Measurements from ENCODE around the gene ATXN1. TPM values are rescaled to one million over a fixed set of nuclear protein-coding genes. Genes with fewer than 3 reads are reported as not detected.

The ATXN1 gene
- total RNA-seq, 1 donor from 2014 or later, result 69.1 TPM

DNA sequence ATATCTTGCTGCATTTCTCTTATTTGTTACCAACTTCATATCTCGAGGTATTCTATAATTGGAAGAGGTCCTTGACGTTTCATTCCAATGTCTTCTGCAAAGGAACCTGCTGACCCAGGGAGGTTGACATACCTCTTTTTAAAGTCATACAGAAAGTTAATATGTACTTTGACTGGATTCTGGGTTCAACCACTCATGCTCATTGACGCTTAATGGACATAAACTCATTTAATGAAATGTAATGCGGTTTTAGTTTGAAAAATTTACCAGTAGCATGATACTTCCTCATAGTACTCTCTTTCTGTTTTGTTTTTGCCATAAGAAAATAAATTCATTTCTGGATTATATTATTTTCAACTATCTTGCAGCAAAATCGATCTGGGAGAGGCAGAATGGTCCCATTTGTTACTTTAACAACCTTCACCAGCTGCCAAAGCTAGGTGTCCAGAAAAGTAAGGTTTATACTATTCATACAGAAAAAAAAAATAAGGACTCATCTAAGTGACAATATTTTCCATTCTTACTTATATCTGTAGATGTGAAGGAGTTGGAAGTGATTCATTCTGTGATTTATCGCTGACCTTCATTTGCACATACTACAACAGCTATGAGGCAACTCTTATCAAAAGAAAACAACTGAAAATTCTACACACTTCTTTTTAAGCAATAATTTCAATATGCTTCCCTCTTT lies 101.6 kb downstream of the ATXN1 start:
- intact Hi-C loops (cut with micrococcal nuclease), result loop anchor here (1.0 to 10.0 kb wide), 13 partner anchors 11 to 327 kb away; no protein-coding TSS in a partner anchor

DNA sequence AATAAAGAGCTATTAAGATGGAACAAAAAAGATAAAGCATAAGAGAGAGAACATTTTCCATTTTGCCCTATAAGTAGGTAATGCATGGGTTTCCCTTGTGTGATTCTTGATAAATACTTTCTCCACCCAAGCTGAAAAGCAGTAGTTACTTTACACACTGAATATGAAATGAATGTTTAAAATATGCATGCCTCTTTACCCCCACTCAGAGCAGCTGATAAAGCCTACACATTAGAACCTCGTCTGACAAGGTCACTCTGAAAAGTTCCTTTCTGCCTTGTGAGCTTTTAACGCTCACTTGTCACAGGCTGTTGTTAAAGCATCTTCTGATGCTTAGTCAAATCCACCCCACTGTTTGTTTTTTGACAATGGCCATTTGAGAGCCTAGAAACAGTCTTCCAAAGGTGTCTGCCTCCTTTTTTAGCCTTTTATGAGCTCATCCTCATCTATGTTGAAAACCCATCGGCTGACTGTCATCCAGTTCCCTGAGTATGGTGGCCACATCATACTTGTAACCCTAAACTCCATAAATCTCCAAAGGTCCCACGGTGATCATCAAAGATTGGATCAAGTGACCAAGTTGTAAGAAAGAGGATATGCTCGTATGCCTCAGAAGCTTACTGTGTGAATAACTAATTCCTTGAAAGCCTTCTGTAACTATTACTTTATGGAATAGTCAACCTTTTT lies 102.8 kb downstream of the ATXN1 start:
- no peak for DNase-seq (ENCODE audit: low spot score)
- intact Hi-C loops (cut with micrococcal nuclease), result loop anchor here (1.0 to 10.0 kb wide), 14 partner anchors 12 to 326 kb away; no protein-coding TSS in a partner anchor
- Mint-ChIP-seq H3K36me3 (ENCODE audit: low read depth) (peaks cover 45% of the 10 kb centered on the region), H3K27ac (peak overlapping the region; percentile 86), H3K4me3 (ENCODE audit: low read depth) (peak overlapping the region; percentile 61), H3K27me3 (ENCODE audit: low read depth) (no peaks in the 10 kb centered on the region), H3K9me3 (peaks cover 6% of the 10 kb centered on the region), H3K4me1 (ENCODE audit: low read depth) (peaks cover 59% of the 10 kb centered on the region)

More for the DNA sequence above, 101.6 kb downstream of the ATXN1 start:
- Mint-ChIP-seq H3K9me3 (peaks cover 6% of the 10 kb centered on the region), H3K27me3 (ENCODE audit: low read depth) (no peaks in the 10 kb centered on the region), H3K4me1 (ENCODE audit: low read depth) (peaks cover 56% of the 10 kb centered on the region), H3K27ac (peak overlapping the region; percentile 86), H3K4me3 (ENCODE audit: low read depth) (peak overlapping the region; percentile 55), H3K36me3 (ENCODE audit: low read depth) (peaks cover 48% of the 10 kb centered on the region)
- DNase-seq (ENCODE audit: low spot score), result no peak

DNA sequence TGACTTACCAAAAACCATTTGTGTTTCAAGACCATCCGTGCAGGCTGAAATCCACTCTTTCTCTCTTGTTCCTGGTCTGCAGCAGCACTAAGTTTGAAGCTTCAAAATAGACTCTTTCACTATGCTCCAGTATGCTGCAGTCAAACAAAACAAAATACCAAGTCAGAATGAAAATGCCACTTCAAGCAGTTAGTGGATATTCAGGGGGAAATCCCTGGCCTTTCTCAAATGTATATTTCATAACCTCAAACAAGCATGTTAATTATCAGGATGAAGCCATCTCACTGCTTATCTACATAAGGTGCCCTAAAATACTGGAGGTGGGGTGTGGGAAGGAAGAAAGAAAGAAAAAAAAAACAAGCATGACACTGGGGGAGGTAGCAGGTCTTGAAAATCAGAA lies 103.5 kb downstream of the ATXN1 start:
- Mint-ChIP-seq H3K9me3 (peaks cover 6% of the 10 kb centered on the region), H3K36me3 (ENCODE audit: low read depth) (peaks cover 52% of the 10 kb centered on the region), H3K27ac (peak overlapping the region; percentile 86), H3K27me3 (ENCODE audit: low read depth) (no peaks in the 10 kb centered on the region), H3K4me3 (ENCODE audit: low read depth) (peak overlapping the region; percentile 61), H3K4me1 (ENCODE audit: low read depth) (peaks cover 66% of the 10 kb centered on the region)
- intact Hi-C loops (cut with micrococcal nuclease), result loop anchor here (1.0 to 10.0 kb wide), 11 partner anchors 33 to 325 kb away; no protein-coding TSS in a partner anchor
- no peak for DNase-seq (ENCODE audit: low spot score)

DNA sequence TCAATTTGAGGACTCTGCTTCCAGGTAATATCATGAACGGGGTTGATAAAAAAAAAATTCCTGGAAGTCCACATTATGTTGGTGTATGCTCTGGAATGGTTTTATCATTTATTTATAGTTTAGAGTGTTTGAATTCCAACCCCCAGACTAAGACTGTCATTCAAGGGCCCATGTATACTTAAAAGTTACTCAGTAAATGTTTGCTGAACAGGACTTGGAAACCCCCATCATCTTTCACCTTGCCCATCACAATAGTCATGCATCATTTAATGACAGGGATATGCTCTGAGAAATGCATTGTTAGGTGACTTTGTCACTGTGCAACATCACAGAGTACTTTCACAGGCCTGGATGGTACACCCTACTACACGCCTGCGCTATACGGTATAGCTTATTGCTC lies 104.8 kb downstream of the ATXN1 start:
- DNase-seq (ENCODE audit: low spot score), result no peak
- intact Hi-C loops (cut with micrococcal nuclease), result loop anchor here (5.0 to 10.0 kb wide), 5 partner anchors 64 to 298 kb away; no protein-coding TSS in a partner anchor
- peaks cover 3% of the 10 kb centered on the region for H3K9me3 Mint-ChIP-seq
- H3K36me3 Mint-ChIP-seq (ENCODE audit: low read depth), result peaks cover 47% of the 10 kb centered on the region
- H3K27ac Mint-ChIP-seq, result peak overlapping the region; percentile 4
- no peak overlapping the region for H3K4me3 Mint-ChIP-seq (ENCODE audit: low read depth)
- no peaks in the 10 kb centered on the region for H3K27me3 Mint-ChIP-seq (ENCODE audit: low read depth)
- H3K4me1 Mint-ChIP-seq (ENCODE audit: low read depth), result peaks cover 74% of the 10 kb centered on the region

DNA sequence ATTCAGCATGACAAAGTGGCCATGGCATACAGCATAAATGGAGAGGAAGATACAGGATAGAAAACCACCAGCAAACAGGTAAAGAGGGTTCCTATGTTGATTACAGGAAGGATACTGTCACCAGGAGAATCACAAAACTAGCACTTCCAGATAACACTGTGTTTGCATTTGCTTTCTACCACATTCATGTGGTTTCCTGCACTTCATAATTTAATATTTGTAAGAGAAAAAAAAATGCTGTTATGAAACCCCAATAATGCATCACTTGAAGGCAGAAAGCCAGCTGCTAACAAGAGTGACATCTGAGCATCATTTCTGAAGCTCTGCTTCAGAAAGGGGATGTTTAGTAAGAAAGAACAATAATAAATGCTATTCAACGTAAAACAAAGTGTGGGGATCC lies 106.6 kb downstream of the ATXN1 start:
- peaks cover 71% of the 10 kb centered on the region for H3K4me1 Mint-ChIP-seq (ENCODE audit: low read depth)
- no peaks in the 10 kb centered on the region for H3K27me3 Mint-ChIP-seq (ENCODE audit: low read depth)
- H3K36me3 Mint-ChIP-seq (ENCODE audit: low read depth), result peaks cover 52% of the 10 kb centered on the region
- no peaks in the 10 kb centered on the region for H3K9me3 Mint-ChIP-seq
- intact Hi-C loops (cut with micrococcal nuclease), result loop anchor here (5.0 to 10.0 kb wide), 5 partner anchors 62 to 300 kb away; no protein-coding TSS in a partner anchor
- no peak overlapping the region for H3K4me3 Mint-ChIP-seq (ENCODE audit: low read depth)
- DNase-seq (ENCODE audit: low spot score), result no peak
- peak overlapping the region; percentile 79 for H3K27ac Mint-ChIP-seq

DNA sequence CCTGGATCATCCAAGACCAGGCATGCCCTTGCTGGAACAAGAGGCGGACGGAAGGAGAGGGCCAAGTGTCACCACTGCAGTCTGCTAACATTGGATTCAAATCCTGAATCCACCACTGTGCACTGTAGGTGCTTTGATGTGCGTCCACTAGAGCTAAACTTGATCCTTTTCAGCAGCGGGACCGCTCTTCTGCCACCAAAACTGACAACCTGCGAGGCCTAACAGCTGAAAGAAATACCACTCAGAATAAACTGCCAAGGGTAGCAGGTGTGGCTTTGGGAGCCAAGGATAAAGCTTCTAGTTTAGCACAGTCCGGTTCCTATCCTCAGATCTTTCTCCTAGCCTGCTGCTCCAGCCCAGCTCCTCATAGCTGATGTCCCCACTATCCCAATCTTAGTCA lies 108.0 kb downstream of the ATXN1 start:
- Mint-ChIP-seq H3K4me3 (ENCODE audit: low read depth) (no peak overlapping the region), H3K9me3 (no peaks in the 10 kb centered on the region), H3K27ac (peak overlapping the region; percentile 12), H3K27me3 (ENCODE audit: low read depth) (no peaks in the 10 kb centered on the region), H3K4me1 (ENCODE audit: low read depth) (peaks cover 59% of the 10 kb centered on the region), H3K36me3 (ENCODE audit: low read depth) (peaks cover 56% of the 10 kb centered on the region)
- intact Hi-C loops (cut with micrococcal nuclease), result loop anchor here (10.0 kb wide), 1 partner anchor 302 kb away; no protein-coding TSS in a partner anchor
- no peak for DNase-seq (ENCODE audit: low spot score)

DNA sequence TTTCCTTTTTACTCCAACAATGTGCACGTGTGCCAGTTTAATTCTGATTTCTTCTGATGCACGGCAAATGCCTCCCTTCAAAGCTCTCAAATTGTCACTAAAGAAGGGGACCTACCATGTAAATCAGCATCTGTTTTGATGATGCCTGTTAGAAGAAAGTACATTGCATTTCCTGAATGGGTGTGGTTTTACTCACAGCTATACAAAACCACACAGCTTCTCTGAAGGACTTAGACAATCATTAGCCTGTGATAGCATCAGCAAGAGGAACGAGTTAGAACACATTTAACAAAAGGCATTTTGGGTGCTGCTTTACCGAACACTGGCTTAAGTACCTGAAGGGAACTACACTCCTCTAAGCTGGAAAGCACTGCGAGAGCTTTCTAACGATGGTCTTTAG lies 109.4 kb downstream of the ATXN1 start:
- Mint-ChIP-seq H3K27ac (peak overlapping the region; percentile 51), H3K36me3 (ENCODE audit: low read depth) (peaks cover 49% of the 10 kb centered on the region), H3K9me3 (no peaks in the 10 kb centered on the region), H3K4me3 (ENCODE audit: low read depth) (no peak overlapping the region), H3K27me3 (ENCODE audit: low read depth) (no peaks in the 10 kb centered on the region), H3K4me1 (ENCODE audit: low read depth) (peaks cover 49% of the 10 kb centered on the region)
- intact Hi-C loops (cut with micrococcal nuclease), result loop anchor here (10.0 kb wide), 1 partner anchor 303 kb away; no protein-coding TSS in a partner anchor
- DNase-seq (ENCODE audit: low spot score), result peak; percentile 38

DNA sequence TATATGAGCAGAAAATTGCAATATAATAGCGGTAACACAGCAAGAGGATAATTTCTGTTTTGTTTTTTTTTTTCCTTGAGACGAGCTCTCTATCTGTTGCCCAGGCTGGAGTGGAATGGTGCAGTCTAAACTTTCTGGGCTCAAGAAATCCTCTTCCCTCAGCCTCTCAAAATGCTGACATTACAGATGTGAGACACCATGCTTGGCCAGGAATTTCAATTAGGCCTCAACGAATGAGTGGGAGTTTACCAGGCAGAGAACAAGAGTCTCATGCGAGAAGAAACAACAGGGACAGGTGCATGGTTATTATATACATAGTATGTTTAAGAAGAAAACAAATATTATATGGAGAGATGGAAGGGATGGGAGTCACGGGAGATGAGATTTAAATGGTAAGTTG lies 111.4 kb downstream of the ATXN1 start:
- no peaks in the 10 kb centered on the region for H3K27me3 Mint-ChIP-seq (ENCODE audit: low read depth)
- peaks cover 50% of the 10 kb centered on the region for H3K4me1 Mint-ChIP-seq (ENCODE audit: low read depth)
- H3K36me3 Mint-ChIP-seq (ENCODE audit: low read depth), result peaks cover 47% of the 10 kb centered on the region
- no peaks in the 10 kb centered on the region for H3K9me3 Mint-ChIP-seq
- H3K4me3 Mint-ChIP-seq (ENCODE audit: low read depth), result no peak overlapping the region
- intact Hi-C loops (cut with micrococcal nuclease), result loop anchor here (10.0 kb wide), 1 partner anchor 305 kb away; no protein-coding TSS in a partner anchor
- no peak overlapping the region for H3K27ac Mint-ChIP-seq
- no peak for DNase-seq (ENCODE audit: low spot score)

DNA sequence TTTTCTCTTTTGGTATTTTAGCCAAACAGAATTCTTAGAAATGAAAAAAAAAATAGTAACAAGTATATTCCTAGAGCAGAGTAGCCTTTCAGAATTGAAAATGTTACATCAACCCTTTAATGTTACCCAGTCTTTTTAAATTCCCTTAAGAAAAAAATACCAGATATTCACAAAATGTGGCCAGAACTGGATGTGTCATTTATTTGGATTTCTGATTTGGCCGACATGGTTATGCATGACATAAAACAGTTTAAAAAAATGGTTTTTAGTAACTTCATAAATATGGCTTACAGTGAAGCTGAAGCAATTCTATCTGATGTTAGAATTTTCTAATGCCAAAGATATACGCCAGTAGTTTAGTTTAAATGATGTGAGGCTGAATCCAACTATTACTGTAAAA lies 112.0 kb downstream of the ATXN1 start:
- Mint-ChIP-seq H3K9me3 (no peaks in the 10 kb centered on the region), H3K27me3 (ENCODE audit: low read depth) (no peaks in the 10 kb centered on the region), H3K27ac (no peak overlapping the region), H3K36me3 (ENCODE audit: low read depth) (peaks cover 46% of the 10 kb centered on the region), H3K4me3 (ENCODE audit: low read depth) (no peak overlapping the region), H3K4me1 (ENCODE audit: low read depth) (peaks cover 44% of the 10 kb centered on the region)
- DNase-seq (ENCODE audit: low spot score), result no peak
- intact Hi-C loops (cut with micrococcal nuclease), result no loop called here

DNA sequence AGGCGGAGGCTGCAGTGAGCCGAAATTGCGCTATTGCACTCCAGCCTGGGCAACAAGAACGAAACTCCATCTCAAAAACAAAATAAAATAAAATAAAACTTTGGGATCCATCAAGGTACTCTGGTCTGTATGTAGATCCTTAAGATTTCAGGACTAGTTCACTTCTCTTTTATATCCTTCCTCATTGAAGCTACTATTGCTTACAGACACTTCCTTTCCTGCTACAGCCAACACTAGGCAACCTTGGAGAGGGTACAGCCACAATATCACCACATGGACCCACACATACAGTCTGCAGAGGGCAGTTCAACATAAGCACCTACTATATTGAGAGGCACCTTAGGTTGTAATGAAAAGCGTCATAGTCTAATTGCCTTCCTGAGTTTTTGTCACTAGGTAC lies 113.3 kb downstream of the ATXN1 start:
- H3K4me3 Mint-ChIP-seq (ENCODE audit: low read depth), result no peak overlapping the region
- intact Hi-C loops (cut with micrococcal nuclease), result no loop called here
- peaks cover 48% of the 10 kb centered on the region for H3K36me3 Mint-ChIP-seq (ENCODE audit: low read depth)
- DNase-seq (ENCODE audit: low spot score), result no peak
- peaks cover 32% of the 10 kb centered on the region for H3K4me1 Mint-ChIP-seq (ENCODE audit: low read depth)
- H3K9me3 Mint-ChIP-seq, result no peaks in the 10 kb centered on the region
- H3K27me3 Mint-ChIP-seq (ENCODE audit: low read depth), result no peaks in the 10 kb centered on the region
- H3K27ac Mint-ChIP-seq, result no peak overlapping the region

DNA sequence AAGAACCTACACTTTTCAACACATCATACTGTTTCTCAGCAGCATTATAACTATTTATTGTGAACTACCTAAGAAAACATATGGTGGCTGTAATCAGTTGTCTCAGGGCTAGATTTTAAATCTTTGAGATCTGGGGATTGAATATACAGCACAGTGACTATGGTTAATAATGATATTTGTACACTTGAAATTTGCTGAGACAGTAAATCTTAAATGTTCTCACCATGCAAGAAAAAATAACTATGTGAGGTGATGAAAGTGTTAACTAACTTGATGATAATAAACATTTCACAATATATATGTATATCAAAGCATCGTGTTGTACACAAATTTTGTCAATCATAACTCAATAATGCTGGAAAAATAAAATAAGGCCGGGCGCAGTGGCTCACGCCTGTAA lies 113.8 kb downstream of the ATXN1 start:
- H3K4me1 Mint-ChIP-seq (ENCODE audit: low read depth), result peaks cover 26% of the 10 kb centered on the region
- no peaks in the 10 kb centered on the region for H3K27me3 Mint-ChIP-seq (ENCODE audit: low read depth)
- H3K9me3 Mint-ChIP-seq, result no peaks in the 10 kb centered on the region
- no peak overlapping the region for H3K27ac Mint-ChIP-seq
- intact Hi-C loops (cut with micrococcal nuclease), result no loop called here
- no peak for DNase-seq (ENCODE audit: low spot score)
- no peak overlapping the region for H3K4me3 Mint-ChIP-seq (ENCODE audit: low read depth)
- H3K36me3 Mint-ChIP-seq (ENCODE audit: low read depth), result peaks cover 45% of the 10 kb centered on the region

DNA sequence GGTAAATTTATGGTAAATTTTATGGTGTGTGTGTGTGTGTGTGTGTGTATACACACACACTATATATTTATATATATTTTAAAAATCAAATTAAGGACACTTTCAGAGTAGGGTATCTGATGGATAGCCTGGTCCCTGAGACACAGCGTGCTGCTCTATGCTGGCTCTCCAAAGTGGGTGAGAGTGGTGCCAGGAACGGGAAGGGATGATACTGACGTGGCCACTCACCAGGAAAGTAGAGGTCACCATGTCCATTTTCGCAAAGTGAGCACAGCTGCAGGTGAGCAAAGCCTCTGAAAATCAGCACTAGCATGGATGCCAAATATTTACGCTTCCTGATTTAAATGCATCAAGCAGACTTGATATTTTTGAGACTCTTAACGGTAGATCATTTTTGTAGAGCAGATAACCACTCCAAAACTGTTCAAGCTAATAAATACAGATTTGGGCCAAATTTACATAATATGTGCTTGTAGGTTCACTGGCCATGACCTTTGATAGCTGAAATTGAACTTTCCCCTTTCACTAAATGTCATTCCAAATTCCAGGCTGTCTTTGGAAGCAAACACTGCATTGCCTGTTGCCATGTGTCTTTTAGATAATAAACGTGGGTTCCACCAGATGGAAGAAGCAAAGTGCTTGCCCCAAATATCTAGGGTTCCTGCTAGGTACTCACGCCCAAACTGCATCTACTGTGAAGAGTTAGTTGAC lies 116.6 kb downstream of the ATXN1 start:
- no peak for DNase-seq (ENCODE audit: low spot score)
- Mint-ChIP-seq H3K27me3 (ENCODE audit: low read depth) (no peaks in the 10 kb centered on the region), H3K27ac (no peak overlapping the region), H3K4me1 (ENCODE audit: low read depth) (peaks cover 25% of the 10 kb centered on the region), H3K4me3 (ENCODE audit: low read depth) (no peak overlapping the region), H3K36me3 (ENCODE audit: low read depth) (peaks cover 45% of the 10 kb centered on the region), H3K9me3 (no peaks in the 10 kb centered on the region)
- intact Hi-C loops (cut with micrococcal nuclease), result no loop called here

Measured in activated T-helper 2 cell treated with anti-CD3 and anti-CD28 coated beads, Interferon-gamma antibody, Interleukin-2, Interleukin-4, amounts not matched to agents 10 μg/mL and 5 μg/mL and 100 μg/mL, durations not matched to agents 14 hours and 24 hours and 36 hours (primary cell).